SW 1271 (cell line): ENCODE measurements around the gene CDH24.

Experiments
- DNase-seq, 2 experiments: peaks; one replicate each; lab custom pipeline; 2025; lab: John Stamatoyannopoulos, UW

The CDH24 gene

DNA sequence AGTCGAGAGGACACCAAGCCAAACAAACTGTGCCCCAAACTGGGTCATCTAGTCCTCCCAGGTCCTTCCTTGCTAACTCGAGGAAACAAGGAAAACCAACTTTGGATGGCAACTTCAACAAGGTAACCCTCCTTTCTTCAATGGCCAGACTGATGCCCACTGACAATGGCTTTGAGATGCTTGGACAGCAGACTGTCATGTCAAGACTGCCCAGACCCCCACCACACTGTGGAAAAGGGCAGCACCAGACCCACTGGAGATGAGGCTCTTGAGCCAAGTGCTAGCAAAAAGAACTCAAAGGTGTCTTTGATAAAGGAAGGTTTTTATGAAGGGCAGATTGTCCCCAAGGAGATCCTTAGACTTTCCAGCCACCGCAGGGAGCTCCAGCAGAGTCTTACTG, 9.0 kb upstream of the CDH24 start:
- no peak for DNase-seq

DNA sequence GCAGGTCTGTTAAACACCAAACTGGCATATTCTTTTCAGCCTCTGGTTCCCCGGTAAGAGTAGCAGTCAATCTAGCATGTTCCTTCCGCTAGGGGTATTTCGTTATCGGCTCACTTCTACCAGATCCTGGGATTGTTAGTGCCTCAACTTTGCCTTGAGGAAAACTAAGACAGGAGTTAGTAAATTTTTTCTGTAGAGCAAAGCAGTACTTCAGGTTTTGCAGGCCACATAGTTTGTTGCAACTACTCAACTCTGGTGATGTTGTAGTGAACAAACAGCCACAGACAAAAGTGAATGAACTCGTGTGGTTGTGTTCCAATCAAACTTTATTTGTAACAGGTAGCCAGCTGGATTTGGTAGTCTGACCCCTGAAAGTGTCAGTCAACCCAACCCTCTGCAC, 6.3 kb upstream of the CDH24 start:
- no peak for DNase-seq

DNA sequence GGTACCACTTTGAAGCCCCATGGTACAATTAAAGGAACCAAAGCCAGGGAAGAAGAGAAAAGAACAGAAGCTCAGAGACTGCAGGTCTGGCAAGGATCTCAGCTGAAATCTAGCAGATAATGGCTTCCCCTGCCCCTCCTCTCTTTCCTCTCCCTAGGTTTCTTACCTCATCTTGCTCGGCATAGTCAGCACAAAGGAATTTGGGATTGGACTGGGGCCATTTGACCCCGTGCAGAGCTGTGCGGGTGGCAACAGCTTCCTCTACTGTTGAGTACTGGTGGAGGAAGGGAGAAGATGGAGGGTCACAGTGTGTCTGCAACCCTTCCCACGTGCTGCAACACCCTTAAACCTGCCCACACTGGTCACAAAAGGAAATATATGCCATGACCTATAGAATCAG, 4.7 kb upstream of the CDH24 start:
- DNase-seq: no peak

DNA sequence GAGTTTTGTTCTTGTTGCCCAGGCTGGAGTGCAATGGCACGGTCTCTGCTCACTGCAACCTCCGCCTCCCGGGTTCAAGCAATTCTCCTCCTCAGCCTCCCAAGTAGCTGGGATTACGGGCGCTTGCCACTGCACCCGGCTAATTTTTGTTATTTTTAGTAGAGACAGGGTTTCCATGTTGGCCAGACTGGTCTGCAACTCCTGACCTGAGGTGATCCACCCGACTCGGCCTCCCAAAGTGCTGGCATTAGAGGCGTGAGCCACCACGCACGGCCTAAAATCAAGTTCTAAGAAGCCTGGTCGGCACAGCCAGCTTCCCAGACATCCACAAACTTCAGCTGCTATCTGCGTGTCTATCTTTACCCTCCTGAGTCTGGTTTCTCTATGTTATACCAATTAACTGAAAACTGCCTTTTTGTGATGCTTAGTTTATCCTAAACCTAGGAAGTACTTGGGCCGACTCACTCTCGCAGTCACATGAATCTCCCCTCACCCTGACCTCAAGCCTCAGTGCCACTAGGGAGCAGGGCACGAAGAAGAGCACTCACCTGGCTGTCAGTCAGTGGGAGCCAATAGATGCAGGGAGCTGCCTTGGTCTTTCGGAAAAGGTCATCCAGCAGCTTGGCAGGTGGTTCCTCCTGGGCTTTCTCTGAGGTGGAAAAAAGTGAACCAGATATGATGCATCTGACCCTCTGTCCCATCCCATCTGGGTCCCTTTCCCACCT, 3.4 kb upstream of the CDH24 start:
- no peak for DNase-seq

DNA sequence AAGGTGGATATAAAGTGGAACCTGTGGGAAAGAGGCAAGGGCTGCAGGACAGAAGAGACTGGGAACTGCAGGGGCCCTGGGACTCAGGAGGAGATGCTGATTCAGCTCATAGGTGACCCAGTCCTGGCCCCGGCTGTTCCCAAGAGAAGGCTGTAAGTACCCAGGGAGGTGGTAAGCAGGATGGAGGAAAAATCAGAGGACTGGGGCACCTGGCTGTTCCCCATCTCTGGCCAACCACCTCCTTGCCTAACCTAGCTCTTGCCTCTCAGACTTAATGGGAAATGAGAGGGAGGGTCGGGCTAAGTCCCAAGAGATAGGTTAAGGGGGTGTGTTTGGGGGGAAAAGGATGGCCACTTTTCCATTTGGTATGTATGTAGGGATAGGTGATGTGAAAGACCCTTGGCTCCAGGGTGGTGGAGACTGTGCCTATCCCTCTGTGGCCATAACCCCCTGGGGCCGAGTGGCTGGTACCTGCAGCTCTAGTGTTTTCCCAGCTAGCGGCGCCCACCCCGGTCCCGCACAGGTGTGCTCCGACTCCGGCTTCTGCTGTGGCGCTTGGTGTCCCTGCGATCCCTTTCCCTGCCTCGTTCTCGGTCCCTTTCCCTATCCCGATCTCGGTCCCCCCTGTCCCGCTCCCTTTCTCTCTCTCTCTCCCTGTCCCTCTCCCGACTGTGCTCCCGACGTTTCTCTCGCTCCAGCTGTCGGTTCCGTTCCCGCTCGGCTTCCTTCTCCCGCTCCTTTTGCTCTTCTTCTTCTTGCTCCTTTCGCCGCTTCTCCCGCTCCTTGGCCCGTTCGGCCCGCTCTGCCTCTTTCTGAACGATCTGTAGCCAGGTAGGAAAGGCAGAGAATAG, 1.6 kb upstream of the CDH24 start:
- DNase-seq: no peak

DNA sequence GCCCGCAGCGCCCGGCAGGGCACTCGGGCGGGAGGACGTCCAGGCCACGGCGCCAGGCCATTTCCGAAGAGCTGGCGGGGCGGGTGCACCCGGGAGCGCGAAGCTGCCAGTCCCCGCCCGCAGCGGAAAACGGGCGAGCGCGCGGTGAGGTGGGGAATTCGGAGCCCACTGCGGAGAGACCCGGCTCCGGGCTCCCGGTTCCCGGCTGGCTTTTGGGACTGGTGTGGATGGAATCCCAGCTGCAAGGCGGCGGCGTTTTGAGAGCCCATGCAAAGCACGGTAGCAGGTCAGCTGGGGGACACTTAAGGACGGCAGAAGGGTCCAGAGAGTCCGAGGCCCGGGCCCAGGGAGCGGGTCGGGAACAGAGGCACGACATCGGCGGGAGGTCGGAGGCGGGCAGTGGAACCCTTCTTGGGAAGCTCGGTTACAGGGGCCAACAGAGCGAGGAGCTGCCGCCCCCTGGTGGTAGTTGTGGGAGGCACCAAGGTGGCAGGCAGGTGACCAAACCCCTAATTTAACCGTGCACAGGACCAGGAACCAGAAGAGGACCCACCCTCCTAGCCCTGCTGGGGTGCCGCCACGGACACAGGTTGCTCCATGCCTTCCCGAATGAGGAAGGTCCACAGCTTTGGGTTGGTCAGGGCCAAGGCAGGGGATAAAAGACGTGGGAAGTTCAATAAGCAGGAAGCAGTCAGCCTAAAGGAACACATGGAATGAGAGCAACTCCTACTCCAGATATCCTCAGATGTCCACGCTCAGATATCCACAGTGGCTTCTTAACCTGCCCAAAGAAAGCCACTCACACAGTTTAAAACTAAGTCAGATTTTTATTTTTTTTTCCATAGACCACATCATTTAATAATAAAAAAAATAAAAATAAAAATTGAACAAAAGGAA, 685 bp upstream of the CDH24 start:
- no peak for DNase-seq

DNA sequence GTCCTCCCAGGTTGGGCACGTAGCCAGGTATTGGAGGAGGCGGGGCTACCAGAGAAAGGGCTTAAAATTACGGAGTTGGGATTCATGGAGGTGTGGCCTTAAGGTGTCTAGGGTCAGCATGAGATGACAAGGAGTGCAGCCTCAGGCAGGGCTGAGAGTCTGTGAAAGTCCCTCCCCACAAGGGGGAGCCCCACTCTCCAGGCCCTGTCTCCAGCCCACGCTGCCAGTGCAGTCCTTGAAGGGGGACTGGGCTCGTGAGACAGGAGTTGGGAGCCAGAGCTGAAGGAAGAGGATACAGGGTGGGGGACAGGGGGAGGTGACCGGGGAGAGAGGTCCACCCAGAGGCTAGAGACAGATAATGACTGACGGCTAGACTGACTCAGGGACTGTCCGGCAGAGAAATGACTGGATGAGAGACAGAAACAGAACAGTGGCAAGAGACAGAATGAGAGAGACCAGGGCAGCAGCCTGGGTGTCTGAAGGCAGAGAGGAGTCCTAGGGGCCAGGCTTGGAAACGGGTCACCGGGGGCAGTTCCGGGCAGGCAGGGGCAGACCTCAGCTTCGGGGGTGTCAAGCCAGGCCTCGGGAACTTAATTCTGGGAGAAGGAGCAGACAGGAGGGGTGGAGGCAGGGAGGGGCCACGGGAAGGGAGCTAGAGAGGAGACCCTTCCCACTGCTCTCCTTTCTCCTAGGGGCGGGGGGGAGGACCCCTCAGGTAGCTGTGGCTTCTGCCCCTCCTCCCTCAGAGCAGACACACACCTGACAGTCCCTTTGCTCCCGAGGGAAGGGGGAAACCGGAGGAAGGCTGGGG, 970 bp downstream of the CDH24 start:
- no peak for DNase-seq

DNA sequence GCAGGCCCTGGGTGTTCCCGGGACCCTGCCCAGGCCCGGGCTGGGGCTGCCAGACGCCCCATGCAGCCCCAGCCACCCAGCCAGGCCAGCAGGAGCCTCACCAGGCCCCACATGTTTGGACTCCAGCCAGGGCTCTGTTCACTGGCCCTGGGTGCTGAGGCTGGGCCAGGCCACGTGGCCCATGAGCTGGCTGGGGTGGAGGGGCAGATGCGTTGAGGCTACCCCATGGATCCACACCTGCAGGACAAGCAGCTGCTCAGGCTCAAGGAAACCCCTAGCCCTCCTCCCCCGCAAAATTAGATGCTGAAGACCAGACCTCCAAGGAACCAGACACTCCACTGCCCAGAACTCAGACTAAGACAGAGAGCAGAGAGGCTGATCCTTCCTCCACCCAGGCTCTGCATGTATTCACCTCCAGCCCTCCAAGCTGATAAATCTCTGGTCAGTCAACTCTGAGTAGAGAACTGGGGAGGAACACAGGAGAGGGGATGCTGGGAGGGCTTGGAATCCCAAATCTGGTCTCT, 1.6 kb downstream of the CDH24 start:
- no peak for DNase-seq

DNA sequence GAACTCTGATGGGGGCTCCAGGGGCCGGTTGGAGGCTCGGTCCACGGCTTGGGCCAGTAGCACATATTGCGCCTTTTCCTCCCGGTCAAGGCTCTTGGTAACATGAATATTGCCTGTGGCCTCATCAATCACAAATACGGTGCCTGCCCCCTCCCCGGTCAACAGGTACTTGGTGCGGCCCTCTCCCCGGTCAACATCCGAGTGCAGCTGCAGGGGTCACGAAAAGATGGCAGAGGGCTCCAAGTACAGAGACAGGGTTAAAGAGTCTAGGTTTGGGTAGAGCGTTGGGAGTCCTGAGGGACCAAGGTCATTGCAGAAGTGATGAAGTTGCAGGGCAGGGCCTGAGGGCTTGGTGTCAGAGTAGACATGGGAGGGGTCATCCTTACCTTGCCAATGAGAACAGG, 2.2 kb downstream of the CDH24 start:
- no peak for DNase-seq

DNA sequence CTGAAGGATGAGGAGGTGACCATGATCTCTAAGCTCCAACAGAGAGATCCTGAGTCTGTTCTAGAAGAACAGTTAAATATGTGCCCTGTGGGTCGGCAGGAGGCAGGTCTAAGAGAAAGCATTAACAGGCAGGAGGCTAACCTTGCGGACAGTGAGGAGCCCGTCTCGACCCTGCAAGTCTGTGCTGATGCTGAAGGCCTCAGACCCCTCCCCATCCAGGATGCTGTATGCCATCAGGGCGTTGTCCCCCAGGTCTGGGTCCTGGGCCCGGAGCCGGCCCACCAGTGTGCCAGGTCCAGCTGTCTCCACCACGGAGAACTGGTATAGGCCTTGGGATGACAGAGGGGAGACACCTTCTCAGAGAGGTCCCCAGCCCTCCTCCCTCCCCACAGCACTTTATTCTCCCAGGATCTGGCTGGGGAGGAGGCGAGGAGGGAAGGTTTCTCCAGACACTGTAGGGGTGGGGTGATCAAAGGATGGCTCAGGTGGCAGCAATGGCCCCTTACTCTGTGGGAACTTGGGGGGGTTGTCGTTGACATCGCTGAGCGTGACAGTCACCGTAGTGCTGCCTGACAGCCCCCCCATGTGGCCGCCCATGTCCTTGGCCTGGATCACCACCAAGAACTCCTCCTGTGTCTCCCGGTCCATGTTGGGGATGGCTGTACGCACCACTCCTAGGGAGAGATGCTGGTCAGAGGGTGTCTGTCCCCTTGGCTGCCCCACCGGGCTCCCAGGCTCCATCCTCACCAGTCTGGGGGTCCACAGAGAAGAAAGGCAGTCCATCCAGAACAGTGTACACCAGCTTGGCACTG, 3.1 kb downstream of the CDH24 start:
- no peak for DNase-seq

DNA sequence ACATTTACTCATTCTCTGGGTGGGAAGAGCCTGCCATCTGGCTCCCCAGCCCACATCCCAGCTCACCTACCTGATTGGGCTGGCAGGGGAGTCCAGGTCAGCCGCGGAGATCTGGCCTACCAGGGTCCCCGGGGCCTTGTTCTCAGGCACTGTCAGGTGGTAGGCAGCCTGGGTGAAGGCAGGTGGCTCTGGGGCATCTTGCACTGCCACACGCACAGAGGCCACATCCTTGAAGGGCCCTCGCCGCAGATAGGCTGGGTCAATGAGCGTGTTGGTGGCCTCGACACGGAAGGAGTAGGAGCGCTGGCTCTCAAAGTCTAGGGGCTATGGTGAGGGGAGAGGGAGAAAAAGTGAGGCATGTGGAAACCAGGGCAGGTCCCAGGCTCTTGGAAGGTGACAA, 3.9 kb downstream of the CDH24 start:
- DNase-seq: no peak

DNA sequence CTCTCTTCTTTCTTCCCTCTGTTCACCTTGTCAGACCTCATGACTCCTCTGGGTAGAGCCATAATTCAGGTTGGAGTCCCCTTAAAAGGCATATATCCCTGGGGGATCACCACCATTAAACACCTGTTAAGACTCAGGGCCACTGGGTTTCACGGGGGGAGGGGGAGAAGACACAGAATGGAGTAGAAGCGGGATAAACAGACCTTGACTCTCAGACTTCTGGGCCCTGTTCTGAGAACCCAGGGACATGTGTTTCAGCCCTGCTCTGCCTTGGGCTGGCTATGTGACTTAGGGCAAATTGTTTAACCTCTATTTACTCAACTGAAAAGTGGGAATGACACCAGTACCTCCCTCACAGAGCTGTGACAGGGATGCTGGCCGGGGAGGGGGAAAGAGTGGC, 4.6 kb downstream of the CDH24 start:
- no peak for DNase-seq

DNA sequence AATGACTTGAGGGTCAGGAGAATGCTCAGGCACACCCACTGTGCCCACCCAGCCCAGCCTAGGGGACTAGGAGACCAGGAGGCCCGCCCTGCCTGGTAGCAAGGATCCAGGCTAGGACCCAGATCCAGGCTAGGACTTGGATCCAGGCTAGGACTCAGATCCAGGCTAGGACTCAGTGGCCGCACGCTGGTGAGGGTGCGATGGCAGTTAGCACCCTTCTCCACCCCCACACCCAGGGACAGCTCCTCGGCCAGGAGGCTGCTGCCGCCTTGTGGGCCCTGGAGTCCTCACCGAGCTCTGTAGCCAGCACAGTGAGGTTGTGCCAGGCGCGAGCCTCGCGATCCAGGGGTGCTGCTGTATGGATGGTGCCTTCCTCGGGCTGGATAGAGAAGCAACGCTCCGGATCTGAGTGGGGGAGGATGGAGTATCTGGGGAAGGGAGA, 5.1 kb downstream of the CDH24 start:
- DNase-seq: no peak

DNA sequence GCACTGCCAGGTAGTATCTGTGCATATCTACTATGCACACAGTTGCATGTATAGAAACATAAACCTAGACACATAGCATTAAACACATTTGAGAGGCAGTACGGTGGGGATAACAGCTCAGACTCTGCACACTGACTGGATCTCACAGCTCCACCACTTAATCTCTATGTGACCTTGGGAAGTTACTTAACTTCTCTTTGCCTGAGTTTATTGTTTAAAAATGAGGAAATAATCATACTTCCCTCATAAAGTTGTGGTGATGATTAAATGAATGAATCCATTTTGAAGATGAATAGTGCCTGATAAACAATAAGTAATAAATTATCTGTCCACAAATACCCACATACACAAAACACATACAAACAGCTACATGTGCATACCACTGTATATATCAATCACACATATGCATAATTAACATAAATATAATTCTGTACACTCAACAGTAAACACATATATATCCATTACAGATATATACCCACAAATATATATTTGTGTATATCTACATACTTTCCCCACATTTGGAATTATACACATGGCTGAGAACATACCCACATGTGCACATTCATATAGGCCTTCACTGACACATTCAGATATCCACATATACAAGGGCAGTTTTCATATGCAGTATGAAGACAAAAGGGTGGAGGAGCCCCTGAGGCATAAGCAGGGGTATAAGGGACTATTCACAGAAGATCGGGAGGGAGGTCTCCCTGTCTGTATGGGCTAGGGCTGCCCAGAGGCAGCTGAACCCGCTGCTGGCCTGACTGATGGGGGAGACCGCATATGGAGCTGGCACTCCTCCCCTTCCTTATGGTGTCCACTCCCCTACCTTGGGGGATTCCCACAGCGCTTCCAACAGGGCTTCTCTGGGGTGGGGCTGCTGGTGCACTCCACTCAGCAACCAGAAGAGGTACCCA, 5.9 kb downstream of the CDH24 start:
- DNase-seq: no peak

DNA sequence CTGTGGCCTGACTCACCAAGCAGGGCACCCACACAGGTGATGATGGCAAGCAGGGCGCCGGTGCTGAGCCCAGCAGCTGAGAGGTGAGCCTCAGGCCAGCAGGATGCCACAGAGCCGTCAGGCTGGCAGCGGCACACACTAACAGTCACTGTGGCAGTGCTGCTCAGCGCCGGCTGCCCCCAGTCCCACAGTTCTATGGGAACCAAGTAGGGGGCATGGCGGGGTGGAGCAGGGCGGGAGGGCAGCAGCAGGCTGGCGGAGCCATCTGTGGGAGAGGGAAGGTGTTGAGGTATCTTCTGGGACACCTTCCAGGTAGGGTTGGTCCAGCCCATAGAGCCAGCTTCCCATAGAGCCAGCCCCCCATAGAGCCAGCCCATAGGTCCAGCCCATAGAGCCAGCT, 8.3 kb downstream of the CDH24 start:
- no peak for DNase-seq

DNA sequence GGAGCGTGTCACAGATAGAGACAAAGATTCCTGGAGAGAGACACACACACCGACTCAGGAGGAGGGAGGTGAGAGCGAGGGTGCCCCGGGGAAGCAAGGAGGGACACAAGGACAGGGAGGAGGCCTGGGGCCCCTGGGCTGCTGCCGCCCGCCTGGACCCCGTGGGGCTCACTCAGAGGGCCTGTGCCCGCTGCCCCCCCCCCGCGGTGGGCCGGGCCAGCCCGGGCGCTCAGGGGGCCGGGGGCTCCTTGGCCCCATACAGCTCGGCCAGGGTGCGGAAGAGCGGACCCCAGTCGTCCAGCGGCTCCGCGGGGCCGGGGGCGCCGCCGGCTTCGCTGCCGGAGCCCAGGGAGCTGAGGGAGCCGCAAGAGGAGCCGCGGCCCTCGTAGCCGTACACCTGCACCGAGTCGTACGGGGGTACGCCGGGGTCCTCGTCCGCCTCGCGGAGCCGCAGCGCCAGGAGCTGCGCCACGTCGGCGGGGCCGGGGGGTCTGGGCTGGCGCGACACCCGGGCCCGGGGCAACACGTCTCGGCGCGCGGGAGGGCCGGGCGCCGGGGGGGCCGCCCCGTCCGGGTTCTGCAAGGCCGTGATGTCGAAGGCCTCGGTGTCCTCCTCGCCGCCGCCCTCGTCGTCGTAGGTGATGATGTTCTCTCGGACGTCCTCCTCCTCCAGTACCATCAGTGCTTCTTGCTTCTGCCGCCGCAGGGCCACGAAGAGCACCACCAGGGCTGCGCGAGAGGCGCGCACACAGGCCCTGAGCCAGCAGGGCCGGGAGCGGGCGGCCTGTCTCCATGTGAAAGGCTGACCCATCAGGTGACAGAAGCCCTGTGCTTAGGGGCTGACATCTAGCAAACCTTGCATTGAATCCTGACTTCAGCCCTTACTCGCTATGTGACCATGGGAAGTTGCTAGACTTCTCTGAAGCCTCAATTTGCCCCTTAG, 9.3 kb downstream of the CDH24 start:
- DNase-seq: no peak

DNA sequence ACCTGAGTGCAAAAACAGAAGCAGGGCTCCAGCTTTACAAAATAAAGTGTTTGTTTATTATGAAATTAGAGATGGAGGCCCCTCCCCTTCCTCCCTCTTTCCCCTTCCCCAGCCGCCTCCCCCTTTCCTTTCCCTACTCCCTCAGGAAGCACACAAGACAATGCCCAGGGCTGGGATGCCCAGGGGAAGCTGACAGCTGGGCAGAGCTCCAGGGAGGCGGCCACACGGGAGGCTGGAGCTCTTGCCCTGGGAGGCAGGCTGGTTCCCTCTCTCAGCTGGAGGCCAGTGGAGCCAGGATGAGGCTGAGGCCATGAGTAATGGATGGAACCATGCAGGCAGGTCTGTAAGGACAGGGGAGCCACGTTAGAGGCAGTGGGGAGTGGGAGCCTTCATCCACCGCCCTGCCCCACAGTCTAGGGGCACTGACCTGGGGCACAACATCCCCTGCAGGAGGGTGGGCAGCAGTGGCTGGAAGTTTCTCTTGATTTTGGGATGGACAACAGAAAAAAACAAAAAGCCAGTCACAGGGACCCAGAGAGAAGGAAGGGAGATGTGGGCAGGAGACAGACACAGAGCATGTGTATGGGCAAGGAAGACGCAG, 10.2 kb downstream of the CDH24 start:
- DNase-seq: no peak
